OCI-LY3 (cell line): ENCODE data around the gene MAP3K12.

Experiments
- H2AFZ ChIP-seq: fragments of 200-600, 300-600 bp; shearing (Covaris generic); 2 replicates; pipeline ENCODE4 v1.6.0; 2014; ENCODE audit warnings: antibody characterized with exemption, low read depth, low read length
- H3K27ac ChIP-seq: fragments of 200-600, 300-600 bp; sonication (generic); 2 replicates; pipeline ENCODE4 v1.5.1; 2014; ENCODE audit warnings: mild to moderate bottlenecking, low read length, moderate library complexity, mixed read lengths
- H3K27me3 ChIP-seq: fragments of 200-600, 300-600 bp; sonication (generic); 2 replicates; pipeline ENCODE4 v1.6.1; 2014; ENCODE audit warnings: low read depth, low read length, mixed read lengths
- H3K36me3 ChIP-seq: fragments of 200-600, 300-600 bp; sonication (generic); replicated peaks from 2 replicates; pipeline ENCODE3; 2014; ENCODE audit warnings: low read depth, low read length, mixed read lengths
- H3K4me1 ChIP-seq: fragments of 300-600, 200-600 bp; sonication (generic); 2 replicates; pipeline ENCODE4 v1.6.1; 2014; ENCODE audit warnings: low read length, mixed read lengths
- H3K4me2 ChIP-seq: fragments of 200-600, 300-600 bp; sonication (generic); 2 replicates; pipeline ENCODE4 v1.6.1; 2014; ENCODE audit warnings: low read length, mixed read lengths
- H3K4me3 ChIP-seq: fragments of 300-600, 200-600 bp; sonication (generic); 2 replicates; pipeline ENCODE4 v1.5.1; 2014; ENCODE audit warnings: antibody characterized with exemption, mild to moderate bottlenecking, low read length, moderate library complexity
- H3K79me2 ChIP-seq: fragments of 300-600, 200-600 bp; shearing (Covaris generic); 2 replicates; pipeline ENCODE4 v1.6.1; 2014; ENCODE audit warnings: mild to moderate bottlenecking, low read length, mixed read lengths
- H3K9ac ChIP-seq: fragments of 300-600, 200-600 bp; shearing (Covaris generic); 2 replicates; pipeline ENCODE4 v1.6.0; 2014; ENCODE audit warnings: mild to moderate bottlenecking, low read length, moderate library complexity
- H3K9me3 ChIP-seq: fragments of 200-600, 300-600 bp; shearing (Covaris generic); 2 replicates; pipeline ENCODE4 v1.6.1; 2014; ENCODE audit warnings: low read length, mixed read lengths; ENCODE audit not compliant: insufficient read depth
- H4K20me1 ChIP-seq: fragments of 200-600, 300-600 bp; sonication (generic); 2 replicates; pipeline ENCODE4 v1.6.1; 2016; ENCODE audit warnings: low read length, mixed read lengths; ENCODE audit not compliant: insufficient read depth
- CTCF ChIP-seq: fragments of 200-600, 300-600 bp; sonication (generic); IDR thresholded peaks from 2 replicates; pipeline ENCODE4 v1.5.1; 2014; ENCODE audit warnings: antibody characterized with exemption, low read length, low read depth
- EZH2phosphoT487 ChIP-seq: fragments of 200-600 bp; shearing (Covaris generic); IDR thresholded peaks from 2 replicates; pipeline ENCODE4 v1.6.1; 2018; ENCODE audit warnings: antibody characterized with exemption, mixed run types, low read depth

Gene MAP3K12

GRCh38 chr12:53486736-53487487, 12.3 kb downstream of the MAP3K12 start:
- Histone ChIP-seq H3K36me3 (peaks cover 19% of the 10 kb centered on the region), H2AFZ (no peak overlapping the region), H4K20me1 (peaks cover 21% of the 10 kb centered on the region), H3K27me3 (no peaks in the 10 kb centered on the region), H3K9ac (no peak overlapping the region), H3K4me3 (no peak overlapping the region), H3K9me3 (no peaks in the 10 kb centered on the region), H3K4me2 (no peak overlapping the region), H3K27ac (no peak overlapping the region), H3K79me2 (no peaks in the 10 kb centered on the region), H3K4me1 (0 out of 2 replicates have a peak, but pooled peaks cover 2% of the 10 kb centered on the region)
- no peak for TF ChIP-seq EZH2phosphoT487
- no peak for TF ChIP-seq CTCF

- no peaks in the 10 kb centered on the region for H3K79me2 ChIP-seq
- H3K36me3 ChIP-seq: peaks cover 24% of the 10 kb centered on the region
- H3K27ac ChIP-seq: no peak overlapping the region
Observed at GRCh38 chr12:53485955-53486735, 13.1 kb downstream of the MAP3K12 start.

GRCh38 chr12:53484686-53485575, 14.3 kb downstream of the MAP3K12 start:
- Histone ChIP-seq H3K4me1 (0 out of 2 replicates have a peak, but pooled peaks cover 2% of the 10 kb centered on the region), H3K4me3 (no peak overlapping the region), H3K9me3 (no peaks in the 10 kb centered on the region), H3K27ac (no peak overlapping the region), H3K9ac (no peak overlapping the region), H4K20me1 (peaks cover 31% of the 10 kb centered on the region), H3K27me3 (no peaks in the 10 kb centered on the region), H3K4me2 (no peak overlapping the region), H2AFZ (no peak overlapping the region), H3K79me2 (peaks cover under 1% of the 10 kb centered on the region; the same call in 1 of the 2 replicates), H3K36me3 (peaks cover 31% of the 10 kb centered on the region)
- TF ChIP-seq CTCF (no peak), EZH2phosphoT487 (no peak)

More at GRCh38 chr12:53485955-53486735, 13.1 kb downstream of the MAP3K12 start:
- H3K9ac ChIP-seq: no peak overlapping the region
- no peak overlapping the region for H3K4me3 ChIP-seq
- TF ChIP-seq CTCF (no peak), EZH2phosphoT487 (no peak)
- peaks cover 26% of the 10 kb centered on the region for H4K20me1 ChIP-seq
- H2AFZ ChIP-seq: no peak overlapping the region
- no peaks in the 10 kb centered on the region for H3K27me3 ChIP-seq
- H3K9me3 ChIP-seq: no peaks in the 10 kb centered on the region
- 0 out of 2 replicates have a peak, but pooled peaks cover 2% of the 10 kb centered on the region for H3K4me1 ChIP-seq
- no peak overlapping the region for H3K4me2 ChIP-seq
